ENCODE measurements around the gene LENG8. TPM values are rescaled to one million over a fixed set of nuclear protein-coding genes. Genes with fewer than 3 reads are reported as not detected.

LENG8 gene
- total and polyA plus RNA-seq, 2 of the 4 experiments (the other 2 are of a cell fraction) = 21.1 to 93.9 TPM

DNA sequence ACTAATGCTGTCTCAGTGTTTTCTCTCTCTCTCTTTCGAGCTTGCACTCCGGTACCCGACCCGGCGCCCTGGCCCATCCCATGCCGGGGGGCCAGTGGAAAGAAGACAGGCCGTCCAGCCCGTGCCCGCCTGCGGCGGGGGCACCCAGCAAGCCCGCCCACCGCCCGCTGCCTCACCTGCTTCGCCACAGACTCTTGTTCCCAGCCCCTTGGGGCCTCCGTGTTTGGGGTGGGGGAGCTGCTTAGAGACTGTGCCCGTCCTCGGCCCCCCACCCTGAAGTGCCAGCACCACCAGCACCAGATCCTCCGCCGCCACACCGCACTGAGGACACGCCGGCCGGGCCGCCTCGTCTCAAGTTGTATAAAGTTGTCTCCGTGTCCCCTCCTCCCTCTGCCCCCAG is 12.2 kb downstream of the LENG8 start:
- no peak for TF ChIP-seq RAD21 (IDR thresholded peaks at IDR 0.05; ENCODE audit: low read length)
- TF ChIP-seq, protein P1, sequence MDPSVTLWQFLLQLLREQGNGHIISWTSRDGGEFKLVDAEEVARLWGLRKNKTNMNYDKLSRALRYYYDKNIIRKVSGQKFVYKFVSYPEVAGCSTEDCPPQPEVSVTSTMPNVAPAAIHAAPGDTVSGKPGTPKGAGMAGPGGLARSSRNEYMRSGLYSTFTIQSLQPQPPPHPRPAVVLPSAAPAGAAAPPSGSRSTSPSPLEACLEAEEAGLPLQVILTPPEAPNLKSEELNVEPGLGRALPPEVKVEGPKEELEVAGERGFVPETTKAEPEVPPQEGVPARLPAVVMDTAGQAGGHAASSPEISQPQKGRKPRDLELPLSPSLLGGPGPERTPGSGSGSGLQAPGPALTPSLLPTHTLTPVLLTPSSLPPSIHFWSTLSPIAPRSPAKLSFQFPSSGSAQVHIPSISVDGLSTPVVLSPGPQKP (IDR thresholded peaks at IDR 0.05; ENCODE audit: borderline replicate concordance, low read depth, low read length) = no peak
- TF ChIP-seq POLR2A (IDR thresholded peaks at IDR 0.05; ENCODE audit: low read depth, low read length) = no peak
- TF ChIP-seq, protein P2, sequence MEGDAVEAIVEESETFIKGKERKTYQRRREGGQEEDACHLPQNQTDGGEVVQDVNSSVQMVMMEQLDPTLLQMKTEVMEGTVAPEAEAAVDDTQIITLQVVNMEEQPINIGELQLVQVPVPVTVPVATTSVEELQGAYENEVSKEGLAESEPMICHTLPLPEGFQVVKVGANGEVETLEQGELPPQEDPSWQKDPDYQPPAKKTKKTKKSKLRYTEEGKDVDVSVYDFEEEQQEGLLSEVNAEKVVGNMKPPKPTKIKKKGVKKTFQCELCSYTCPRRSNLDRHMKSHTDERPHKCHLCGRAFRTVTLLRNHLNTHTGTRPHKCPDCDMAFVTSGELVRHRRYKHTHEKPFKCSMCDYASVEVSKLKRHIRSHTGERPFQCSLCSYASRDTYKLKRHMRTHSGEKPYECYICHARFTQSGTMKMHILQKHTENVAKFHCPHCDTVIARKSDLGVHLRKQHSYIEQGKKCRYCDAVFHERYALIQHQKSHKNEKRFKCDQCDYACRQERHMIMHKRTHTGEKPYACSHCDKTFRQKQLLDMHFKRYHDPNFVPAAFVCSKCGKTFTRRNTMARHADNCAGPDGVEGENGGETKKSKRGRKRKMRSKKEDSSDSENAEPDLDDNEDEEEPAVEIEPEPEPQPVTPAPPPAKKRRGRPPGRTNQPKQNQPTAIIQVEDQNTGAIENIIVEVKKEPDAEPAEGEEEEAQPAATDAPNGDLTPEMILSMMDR (conservative IDR thresholded peaks at IDR 0.05; ENCODE audit: low read depth, low read length) = no peak
- TF ChIP-seq CEBPB (IDR thresholded peaks at IDR 0.05; ENCODE audit: low read depth, low read length) = no peak
- TF ChIP-seq RCOR1 (IDR thresholded peaks at IDR 0.05; ENCODE audit: insufficient replicate concordance, low read length) = no peak
- TF ChIP-seq SMC3 (IDR thresholded peaks at IDR 0.05; ENCODE audit: low read depth, low read length) = no peak
- no peak for TF ChIP-seq CHD1 (IDR thresholded peaks at IDR 0.05; ENCODE audit: low read depth, low read length)
- no peak for TF ChIP-seq BHLHE40 (IDR thresholded peaks at IDR 0.05; ENCODE audit: low read depth, low read length)
- no peak for TF ChIP-seq MAFK (IDR thresholded peaks at IDR 0.05; ENCODE audit: low read depth, low read length)
- TSS peak; percentile 61 for BruUV-seq (replicated peaks)
- Histone ChIP-seq H3K27ac (ENCODE audit: insufficient read depth, low read length) (peak overlapping the region; percentile 85; the same call in 1 of the 2 replicates), H2BK5ac (ENCODE audit: low read depth, low read length, poor library complexity, severe bottlenecking) (no peak overlapping the region), H3K9me3 (ENCODE audit: control insufficient read depth, insufficient read depth, low read length) (no peaks in the 10 kb centered on the region), H3K9ac (ENCODE audit: low read depth, low read length) (peak overlapping the region; percentile 18; the same call in 1 of the 2 replicates), H2AK9ac (replicated peaks; ENCODE audit: low read depth, low read length, poor library complexity) (peak overlapping the region; percentile 60), H3K4me3 (ENCODE audit: insufficient read depth, low read depth, low read length) (no peak overlapping the region), H2AK5ac (ENCODE audit: low read depth, low read length) (no peak overlapping the region; the same call in 1 of the 2 replicates), H3K4me1 (ENCODE audit: control insufficient read depth, insufficient read depth, low read length) (peaks cover 18% of the 10 kb centered on the region), H3K9me1 (ENCODE audit: insufficient read depth, low read length) (peaks cover 6% of the 10 kb centered on the region; the same call in 1 of the 2 replicates), H3K18ac (ENCODE audit: low read depth, low read length) (peak overlapping the region; percentile 22; the same call in 1 of the 2 replicates), H2AFZ (replicated peaks; ENCODE audit: low read length, poor library complexity) (no peak overlapping the region), H3K4me2 (ENCODE audit: low read depth, low read length) (peak overlapping the region; percentile 48; the same call in 1 of the 2 replicates), H4K5ac (ENCODE audit: low read depth, low read length) (peak overlapping the region; percentile 8; the same call in 1 of the 2 replicates), H2BK120ac (ENCODE audit: low read depth, low read length) (no peak overlapping the region), H3K56ac (ENCODE audit: extremely low read depth, insufficient read depth, low read length) (no peak overlapping the region), H4K20me1 (ENCODE audit: insufficient read depth, low read length) (peaks cover 50% of the 10 kb centered on the region), H4K91ac (ENCODE audit: insufficient read depth, low read depth, low read length) (no peak overlapping the region), H3K4ac (ENCODE audit: low read depth, low read length) (0 out of 2 replicates have a peak overlapping the region, but pooled peaks have one; percentile 46), H4K8ac (ENCODE audit: low read depth in 2 of 2, low read length in 2 of 2) (no peak overlapping the region), H3K27me3 (ENCODE audit: control insufficient read depth, insufficient read depth, low read length) (no peaks in the 10 kb centered on the region), H3K23ac (ENCODE audit: low read depth, low read length) (no peak overlapping the region), H3K79me1 (ENCODE audit: low read depth in 1 of 2, low read length in 2 of 2) (peaks cover 11 to 41% of the 10 kb centered on the region in 2 experiments; a peak in 3 of 4 replicates), H2BK20ac (ENCODE audit: low read depth, low read length) (no peak overlapping the region), H2BK15ac (ENCODE audit: low read depth, low read length) (no peak overlapping the region), H3K14ac (replicated peaks; ENCODE audit: low read depth, low read length) (no peak overlapping the region), H3K36me3 (ENCODE audit: control insufficient read depth, insufficient read depth, low read length) (peaks cover 59% of the 10 kb centered on the region)
- no CpG with 5 or more reads among the region's 27 CpGs for WGBS, 2 experiments (ENCODE audit: extremely low coverage in 2 of 2, insufficient read length in 1 of 2)
- ChIA-PET POLR2A (ENCODE audit: unreplicated experiment) (interaction anchor here (1.0 kb wide), 1 partner anchor 12 kb away, joined by 3 read pairs; the partner anchor contains the start of gene LENG8), CTCF (no interaction called here)
- DNase-seq (no peak), ATAC-seq (ENCODE audit: low read depth) (no peak)
- dilution Hi-C loops (cut with HindIII; ENCODE audit: low sequenced_read_pairs, unreplicated experiment) = no loop called here
- intact Hi-C loops (cut with micrococcal nuclease) = loop anchor here (1.0 to 10.0 kb wide), 2 partner anchors 12 to 624 kb away; partner anchors contain the start of gene LENG8
- in situ Hi-C loops (cut with MboI; ENCODE audit: low sequenced_read_pairs) = loop anchor here (25.0 kb wide), 4 partner anchors 349 to 1676 kb away; partner anchors contain the start of genes NAT14, NDUFA3, OSCAR and PRPF31

All from IMR-90 (cell line).